Common myeloid progenitor, CD34-positive (primary cell): ENCODE results near the gene RAB20.

ENCODE experiments used
- CTCF ChIA-PET: fragments of 350-600 bp; sonication (Branson Sonifier 250); formaldehyde crosslinking; loops from one replicate; lab custom pipeline; 2021; ENCODE audit warnings: antibody characterized with exemption; lab: Charles Lee
- POLR2A ChIA-PET: fragments of 350-600 bp; sonication (Branson Sonifier 250); formaldehyde crosslinking; loops from one replicate; lab custom pipeline; 2021; ENCODE audit warnings: antibody characterized with exemption; lab: Charles Lee
- DNase-seq, 3 donors: peaks; one replicate each; pipeline versions ENCODE4 v3.0.0 to v3.0.0-alpha.2; 2013
- H3K27ac ChIP-seq, 2 experiments: 1 replicate in 1 of 2; 2 replicates in 1 of 2; pipeline ENCODE4 v1.7.0; 2013; ENCODE audit warnings: inconsistent platforms in 2 of 2, low read length in 2 of 2, mild to moderate bottlenecking in 2 of 2, low read depth in 1 of 2, moderate library complexity in 1 of 2; ENCODE audit not compliant: severe bottlenecking in 2 of 2, insufficient read depth in 1 of 2, poor library complexity in 1 of 2
- H3K27me3 ChIP-seq, 5 experiments: replicated peaks in 2 of 5; 1 replicate in 3 of 5; 2 replicates in 2 of 5; pipeline versions ENCODE4 v1.6.1 to v1.7.0; 2013; ENCODE audit warnings: low read length in 4 of 5, mild to moderate bottlenecking in 2 of 5, moderate library complexity in 2 of 5, inconsistent platforms in 1 of 5; ENCODE audit not compliant: insufficient read depth in 5 of 5, control insufficient read depth in 4 of 5
- H3K36me3 ChIP-seq, 4 experiments: 1 replicate in 2 of 4; 2 replicates in 2 of 4; pipeline versions ENCODE4 v1.6.1 to v1.7.0; 2013; ENCODE audit warnings: low read length in 3 of 4, control low read depth in 1 of 4, mild to moderate bottlenecking in 1 of 4; ENCODE audit not compliant: control insufficient read depth in 4 of 4, insufficient read depth in 4 of 4
- H3K4me1 ChIP-seq, 4 experiments: 1 replicate in 3 of 4; 2 replicates in 1 of 4; pipeline versions ENCODE4 v1.6.1 to v1.7.1; 2013; ENCODE audit warnings: low read length in 3 of 4, mild to moderate bottlenecking in 3 of 4, control low read depth in 1 of 4, inconsistent platforms in 1 of 4, moderate library complexity in 1 of 4; ENCODE audit not compliant: control insufficient read depth in 4 of 4, insufficient read depth in 4 of 4; ENCODE audit errors: control extremely low read depth in 1 of 4
- H3K4me3 ChIP-seq, 7 experiments: 1 replicate in 4 of 7; 2 replicates in 3 of 7; pipeline versions ENCODE4 v1.5.1 to v1.7.0; 2013; ENCODE audit warnings: mild to moderate bottlenecking in 7 of 7, low read length in 6 of 7, moderate library complexity in 6 of 7, inconsistent platforms in 2 of 7, low read depth in 2 of 7, control low read depth in 1 of 7; ENCODE audit not compliant: insufficient read depth in 4 of 7, control insufficient read depth in 1 of 7; ENCODE audit errors: extremely low read depth in 1 of 7
- H3K9me3 ChIP-seq, 5 experiments: 1 replicate in 4 of 5; 2 replicates in 1 of 5; pipeline versions ENCODE4 v1.6.1 to v1.7.1; 2013; ENCODE audit warnings: low read length in 4 of 5, mild to moderate bottlenecking in 2 of 5, inconsistent platforms in 1 of 5, low read depth in 1 of 5, moderate library complexity in 1 of 5; ENCODE audit not compliant: control insufficient read depth in 4 of 5, insufficient read depth in 2 of 5; ENCODE audit errors: control extremely low read depth in 1 of 5
- WGBS: methylation state at CpG from one replicate; pipeline ENCODE4 v1.1.5; 2013; ENCODE audit not compliant: insufficient coverage; 5-methylcytosine and 5-hydroxymethylcytosine counted together

Gene RAB20

DNA sequence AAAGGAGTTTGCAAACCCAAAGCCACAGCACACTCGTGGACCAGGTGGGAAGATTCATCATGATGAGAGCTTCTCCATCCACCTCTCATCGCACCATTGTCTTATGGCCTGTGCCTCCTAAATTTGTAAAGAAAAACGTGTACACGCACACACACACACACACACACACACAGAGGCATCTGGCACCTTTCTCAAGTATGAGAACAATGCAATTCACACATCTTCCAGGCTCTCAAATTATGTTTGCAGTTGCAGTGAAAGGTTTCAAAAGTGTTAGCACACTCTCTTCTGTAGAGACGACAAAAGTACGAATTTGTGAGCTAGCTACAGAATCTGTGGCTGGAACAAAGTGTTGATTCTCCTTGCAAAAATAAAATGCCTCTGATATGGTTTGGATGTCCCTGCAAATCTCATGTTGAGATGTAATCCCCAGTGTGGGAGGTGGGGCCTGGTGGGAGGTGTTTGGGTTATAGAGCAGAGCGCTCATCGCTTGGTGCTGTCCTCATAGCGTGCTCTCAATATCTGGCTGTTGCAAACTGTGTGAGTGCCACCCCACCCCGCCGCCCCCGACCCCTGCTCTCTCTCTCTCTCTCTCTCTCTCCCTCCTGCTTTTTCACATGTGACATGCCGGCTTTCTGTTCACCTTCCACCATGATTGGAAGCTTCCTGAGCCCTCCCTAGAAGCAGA is 21.8 kb upstream of the RAB20 start:
- ChIA-PET CTCF (interaction anchor here (0.6 to 1.1 kb wide), 2 partner anchors 8 to 10 kb away, joined by 3 to 4 read pairs; no protein-coding TSS in a partner anchor), POLR2A (no interaction called here)
- no peak overlapping the region for H3K27ac ChIP-seq
- DNase-seq: no peak
- H3K4me1 ChIP-seq: peaks cover 0 to 8% (median 0%) of the 10 kb centered on the region in 4 experiments
- 91% methylated on average over 6 of the region's 13 CpGs for WGBS
- H3K9me3 ChIP-seq: no peaks in the 10 kb centered on the region
- no peaks in the 10 kb centered on the region for H3K36me3 ChIP-seq
- no peak overlapping the region for H3K4me3 ChIP-seq
- H3K27me3 ChIP-seq: peaks cover 0 to 6% (median 0%) of the 10 kb centered on the region in 5 experiments

DNA sequence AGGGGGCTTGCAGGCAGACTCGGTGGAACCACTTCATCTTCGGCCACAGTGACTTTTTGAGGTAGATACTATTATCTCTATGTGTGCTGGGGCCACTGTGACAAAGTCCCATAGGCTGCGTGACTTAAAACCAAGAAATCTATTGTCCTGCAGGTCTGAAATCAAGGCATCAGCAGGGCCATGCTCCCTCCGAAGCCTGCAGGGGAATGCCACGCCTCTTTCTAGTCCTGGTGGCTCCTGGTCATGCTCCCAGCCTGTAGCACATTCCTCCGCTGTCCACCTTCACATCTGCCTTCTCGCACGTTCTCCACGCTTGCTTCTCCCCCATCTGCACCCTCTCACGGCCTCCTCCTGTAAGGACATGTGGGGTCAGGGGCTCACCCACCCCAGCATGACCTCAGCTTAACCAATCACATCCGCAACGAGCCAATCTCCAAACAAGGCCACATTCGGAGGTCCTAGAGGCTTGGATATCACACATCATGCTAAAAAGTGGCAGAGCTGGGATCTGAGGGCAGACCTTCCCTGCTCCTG is 21.0 kb upstream of the RAB20 start:
- CTCF ChIA-PET: interaction anchor here (1.1 kb wide), 1 partner anchor 9 kb away, joined by 3 read pairs; no protein-coding TSS in a partner anchor

DNA sequence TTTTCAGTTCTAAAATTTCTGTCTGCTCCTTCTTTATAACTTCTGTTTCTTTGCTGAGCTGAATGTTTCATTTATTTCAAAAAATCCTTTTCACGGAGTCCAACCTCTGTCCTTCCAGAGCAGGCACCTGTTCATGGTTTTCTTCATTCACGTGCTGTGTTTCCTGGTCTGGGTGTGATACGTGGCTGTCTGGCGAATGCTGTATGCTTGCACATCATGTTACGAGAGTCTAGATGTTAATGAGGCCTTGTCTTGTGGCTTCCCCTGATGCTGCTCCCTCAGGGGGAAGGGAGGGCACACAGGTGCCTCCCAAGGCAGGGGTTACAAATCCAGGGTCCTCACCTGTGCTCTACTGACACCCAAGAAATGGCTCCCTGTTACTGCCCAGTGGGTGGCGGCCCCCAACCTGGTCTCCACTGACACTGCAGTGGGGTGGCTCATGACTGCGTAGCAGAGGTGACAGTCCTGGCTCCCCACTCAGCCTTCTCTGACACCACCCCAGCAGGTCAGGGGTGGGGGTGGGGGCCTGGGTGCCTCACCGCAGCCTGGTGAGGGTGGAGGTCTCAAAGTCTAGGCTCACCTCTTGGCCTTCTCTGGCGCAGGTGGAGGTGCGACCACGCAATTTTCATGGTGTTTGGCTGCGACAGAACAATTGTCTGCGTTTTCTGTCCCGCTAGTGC is 20.1 kb upstream of the RAB20 start:
- H3K36me3 ChIP-seq: no peaks in the 10 kb centered on the region
- no peak overlapping the region for H3K4me3 ChIP-seq
- ChIA-PET POLR2A (no interaction called here), CTCF (interaction anchor here (1.1 kb wide), 1 partner anchor 10 kb away, joined by 3 read pairs; no protein-coding TSS in a partner anchor)
- DNase-seq: no peak
- WGBS: 97% methylated on average over 11 of the region's 14 CpGs
- no peak overlapping the region for H3K27ac ChIP-seq
- H3K9me3 ChIP-seq: no peaks in the 10 kb centered on the region
- H3K27me3 ChIP-seq: peaks cover 0 to 6% (median 0%) of the 10 kb centered on the region in 5 experiments
- peaks cover 0 to 8% (median 0%) of the 10 kb centered on the region in 4 experiments for H3K4me1 ChIP-seq

More for the DNA sequence above, 21.0 kb upstream of the RAB20 start:
- no peaks in the 10 kb centered on the region for H3K9me3 ChIP-seq
- POLR2A ChIA-PET: no interaction called here
- no peak overlapping the region for H3K27ac ChIP-seq
- H3K4me1 ChIP-seq: peaks cover 0 to 8% (median 0%) of the 10 kb centered on the region in 4 experiments
- no peaks in the 10 kb centered on the region for H3K36me3 ChIP-seq
- DNase-seq: no peak
- WGBS: 95% methylated on average over 11 of the region's 13 CpGs
- peaks cover 0 to 6% (median 0%) of the 10 kb centered on the region in 5 experiments for H3K27me3 ChIP-seq
- H3K4me3 ChIP-seq: no peak overlapping the region

DNA sequence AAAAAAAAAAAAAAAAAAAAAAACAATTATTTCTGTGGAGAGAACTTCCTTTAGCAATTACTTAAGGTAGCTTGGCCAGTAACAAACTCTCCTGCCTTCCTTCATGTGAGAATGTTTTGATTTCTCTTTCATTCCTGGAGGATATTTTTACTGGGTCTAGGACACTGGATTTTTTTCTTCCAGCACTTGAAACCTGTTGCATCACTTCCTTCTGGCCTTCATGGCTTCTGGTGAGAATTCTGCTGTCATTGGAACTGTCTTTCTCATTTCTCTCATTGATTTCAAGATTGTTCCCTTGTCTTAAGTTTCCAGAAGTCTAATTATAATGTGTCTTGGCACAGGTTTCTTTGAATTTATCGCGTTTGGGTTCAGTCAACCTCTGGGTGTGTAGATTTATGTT is 19.3 kb upstream of the RAB20 start:
- Histone ChIP-seq H3K4me3 (no peak overlapping the region), H3K4me1 (peaks cover 0 to 14% (median 5%) of the 10 kb centered on the region in 4 experiments), H3K36me3 (no peaks in the 10 kb centered on the region), H3K27ac (no peak overlapping the region), H3K27me3 (peaks cover 0 to 6% (median 0%) of the 10 kb centered on the region in 5 experiments), H3K9me3 (no peaks in the 10 kb centered on the region)
- CTCF ChIA-PET: no interaction called here
- DNase-seq: no peak
- POLR2A ChIA-PET: no interaction called here
- 69% methylated on average over 2 of the region's 2 CpGs for WGBS

DNA sequence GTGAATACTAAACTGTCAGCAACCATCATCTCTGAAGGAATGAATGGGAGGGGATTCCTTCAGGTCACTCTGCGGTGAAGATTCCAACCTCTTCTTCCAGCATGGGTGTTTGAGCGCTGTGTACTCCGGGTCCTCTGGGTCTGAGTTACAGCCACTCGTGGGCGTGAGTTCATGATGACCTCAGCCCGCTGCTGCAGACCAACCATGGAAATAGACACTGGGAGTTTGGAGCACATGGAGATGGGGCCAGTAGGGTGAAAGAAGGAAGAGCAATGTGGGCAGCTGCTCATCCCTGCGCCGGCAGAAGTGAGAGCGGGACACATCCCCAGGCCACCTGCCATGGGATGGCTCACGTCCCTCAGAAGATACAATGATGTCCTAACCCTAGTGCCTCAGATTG is 16.8 kb upstream of the RAB20 start:
- 94% methylated on average over 7 of the region's 10 CpGs for WGBS
- POLR2A ChIA-PET: no interaction called here
- no peaks in the 10 kb centered on the region for H3K36me3 ChIP-seq
- H3K4me3 ChIP-seq: no peak overlapping the region
- CTCF ChIA-PET: no interaction called here
- H3K27me3 ChIP-seq: peaks cover 0 to 17% (median 12%) of the 10 kb centered on the region in 5 experiments
- H3K4me1 ChIP-seq: peaks cover 2 to 26% (median 14%) of the 10 kb centered on the region in 4 experiments
- no peaks in the 10 kb centered on the region for H3K9me3 ChIP-seq
- DNase-seq: no peak
- no peak overlapping the region for H3K27ac ChIP-seq

DNA sequence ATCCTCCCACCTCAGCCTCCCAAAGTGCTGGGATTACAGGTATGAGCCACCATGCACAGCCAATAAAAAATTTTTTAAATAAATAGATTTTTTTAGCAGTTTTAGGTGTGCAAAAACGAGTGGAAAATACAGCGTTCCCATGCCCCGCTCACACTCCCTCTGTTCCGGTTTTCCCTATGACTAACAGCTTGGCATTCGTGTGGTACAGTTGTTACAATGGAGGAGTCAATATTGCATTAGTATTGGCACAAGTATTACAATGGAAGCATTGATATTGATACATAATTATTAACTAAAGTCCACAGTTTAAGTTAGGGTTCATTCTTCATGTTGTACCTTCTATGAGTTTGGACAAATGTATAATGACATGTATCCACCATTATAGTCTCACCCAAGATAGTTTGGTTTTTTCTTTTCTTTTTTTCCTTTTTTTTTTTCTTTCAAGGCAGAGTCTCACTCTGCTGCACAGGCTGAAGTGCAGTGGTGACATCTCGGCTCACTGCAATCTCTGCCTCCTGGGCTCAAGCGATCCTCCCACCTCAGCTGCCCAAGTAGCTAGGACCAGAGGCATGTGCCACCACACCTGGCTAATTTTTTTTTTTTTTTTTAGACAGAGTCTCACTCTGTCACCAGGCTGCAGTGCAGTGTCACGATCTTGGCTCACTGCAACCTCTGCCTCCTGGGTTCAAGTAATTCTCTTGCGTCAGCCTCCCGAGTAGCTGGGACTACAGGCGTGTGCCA is 15.4 kb upstream of the RAB20 start:
- CTCF ChIA-PET: interaction anchor here (1.3 to 1.4 kb wide), 2 partner anchors 10 to 19 kb away, joined by 3 to 6 read pairs; no protein-coding TSS in a partner anchor

More for the DNA sequence above, 15.4 kb upstream of the RAB20 start:
- Histone ChIP-seq H3K27me3 (peaks cover 0 to 29% (median 16%) of the 10 kb centered on the region in 5 experiments), H3K4me1 (peaks cover 2 to 30% (median 14%) of the 10 kb centered on the region in 4 experiments), H3K4me3 (no peak overlapping the region), H3K36me3 (no peaks in the 10 kb centered on the region), H3K9me3 (no peaks in the 10 kb centered on the region), H3K27ac (no peak overlapping the region)
- WGBS: 95% methylated on average over 6 of the region's 11 CpGs
- POLR2A ChIA-PET: interaction anchor here (0.6 kb wide), 1 partner anchor 26 kb away, joined by 4 read pairs; no protein-coding TSS in a partner anchor
- no peak for DNase-seq
